GM21528 (cell line): ENCODE data around the gene WDR37.
"Not testable (repeated sequence)": the region's sequence is repeated elsewhere in the genome, so short reads cannot be mapped to it uniquely, and the experiment has no call there.

Experiments used
- ATAC-seq: cut with Tn5 transposase; IDR thresholded peaks from one replicate; pipeline ENCODE4 v1.9.1; 2021; ENCODE audit warnings: mild to moderate bottlenecking, moderate library complexity; ENCODE audit not compliant: unreplicated experiment, low FRiP score

WDR37 gene

DNA sequence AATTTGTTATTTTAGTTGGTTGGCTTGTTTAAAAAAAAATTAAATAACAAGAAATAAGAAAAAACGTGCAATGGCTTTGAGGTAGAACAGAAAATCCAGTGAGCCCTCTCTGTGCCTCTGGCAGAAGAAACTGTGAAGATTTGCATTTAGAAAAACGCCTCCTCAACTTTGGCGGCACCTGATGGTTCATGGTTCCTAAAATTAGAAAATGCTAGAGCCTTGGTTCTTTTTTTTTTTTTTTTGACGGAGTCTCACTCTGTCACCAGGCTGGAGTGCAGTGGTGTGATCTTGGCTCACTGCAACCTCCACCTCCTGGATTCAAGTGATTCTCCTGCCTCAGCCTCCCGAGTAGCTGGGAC lies 105.1 kb downstream of the WDR37 start:
- not testable (repeated sequence) for ATAC-seq

DNA sequence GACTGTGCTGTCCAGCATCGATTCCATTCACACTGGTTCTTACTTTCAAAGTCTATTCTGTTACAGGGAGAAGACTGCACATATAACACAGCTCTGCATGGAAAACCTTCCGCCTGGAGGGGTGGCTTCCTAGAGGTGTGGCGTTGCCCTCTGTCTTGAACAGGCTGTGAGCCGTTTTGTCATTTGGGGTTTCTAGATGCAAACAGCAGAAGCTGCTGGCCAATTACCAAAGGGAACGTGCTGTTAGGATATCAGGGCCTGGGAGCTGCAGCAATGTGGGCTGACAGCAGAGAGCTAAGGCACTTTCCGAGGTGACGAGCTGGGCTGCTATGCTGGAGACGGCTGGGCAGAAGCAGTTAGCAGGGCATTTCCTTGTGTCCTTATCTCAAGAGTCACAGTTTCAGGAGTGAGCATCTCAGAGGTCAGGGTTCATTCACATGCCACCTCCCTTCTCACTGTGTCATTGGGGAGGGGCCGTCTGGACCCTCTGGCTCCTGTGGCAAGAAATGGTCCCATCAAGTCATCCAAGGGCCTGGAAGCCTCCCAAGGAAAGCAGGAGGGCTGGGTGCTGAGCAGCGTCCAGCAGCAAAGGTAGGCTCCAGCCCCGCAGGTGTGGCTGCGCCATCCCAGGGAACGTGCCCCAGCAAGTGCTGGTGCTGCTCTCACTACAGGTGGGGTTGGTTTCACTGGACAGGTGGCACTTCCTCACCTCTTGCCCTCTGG lies 106.5 kb downstream of the WDR37 start:
- ATAC-seq, result no peak

DNA sequence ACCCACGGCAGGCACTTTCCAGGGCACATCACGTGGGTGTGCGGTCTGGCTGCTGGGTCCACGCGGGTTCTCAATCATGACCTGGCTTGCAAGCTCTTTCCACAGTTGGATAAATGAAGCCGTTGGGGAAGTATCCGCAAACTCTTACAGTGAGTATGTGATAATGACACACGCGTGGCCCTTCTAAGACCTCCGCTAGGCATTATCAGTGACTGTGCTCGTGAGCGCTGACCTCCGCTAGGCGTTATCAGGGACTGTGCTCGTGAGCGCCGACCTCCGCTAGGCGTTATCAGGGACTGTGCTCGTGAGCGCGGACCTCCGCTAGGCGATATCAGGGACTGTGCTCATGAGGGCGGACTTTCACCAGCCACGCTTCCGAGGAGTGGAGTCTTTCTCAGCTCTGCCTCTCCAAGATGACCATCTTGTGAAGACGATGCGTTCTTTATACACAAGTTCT lies 107.0 kb downstream of the WDR37 start:
- no peak for ATAC-seq

DNA sequence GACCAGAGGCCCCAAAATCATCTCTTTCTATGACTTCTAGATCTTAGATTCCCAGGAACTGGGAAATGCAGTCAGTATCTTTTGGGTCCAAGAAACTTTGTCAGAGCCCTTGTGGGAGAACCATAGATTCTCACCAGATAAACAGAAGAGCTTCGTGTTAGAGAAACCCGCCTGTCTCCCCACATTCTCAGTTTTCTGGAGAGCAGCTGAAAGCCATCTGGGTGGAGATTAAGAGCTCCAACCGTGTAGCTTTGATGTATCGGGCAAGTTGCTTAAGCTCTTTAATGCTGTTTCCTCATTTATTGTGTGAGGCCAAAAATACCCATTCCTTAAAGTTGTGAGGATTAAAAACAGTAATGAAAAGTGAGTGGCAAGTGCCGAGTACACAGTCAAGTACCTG lies 107.6 kb downstream of the WDR37 start:
- no peak for ATAC-seq

DNA sequence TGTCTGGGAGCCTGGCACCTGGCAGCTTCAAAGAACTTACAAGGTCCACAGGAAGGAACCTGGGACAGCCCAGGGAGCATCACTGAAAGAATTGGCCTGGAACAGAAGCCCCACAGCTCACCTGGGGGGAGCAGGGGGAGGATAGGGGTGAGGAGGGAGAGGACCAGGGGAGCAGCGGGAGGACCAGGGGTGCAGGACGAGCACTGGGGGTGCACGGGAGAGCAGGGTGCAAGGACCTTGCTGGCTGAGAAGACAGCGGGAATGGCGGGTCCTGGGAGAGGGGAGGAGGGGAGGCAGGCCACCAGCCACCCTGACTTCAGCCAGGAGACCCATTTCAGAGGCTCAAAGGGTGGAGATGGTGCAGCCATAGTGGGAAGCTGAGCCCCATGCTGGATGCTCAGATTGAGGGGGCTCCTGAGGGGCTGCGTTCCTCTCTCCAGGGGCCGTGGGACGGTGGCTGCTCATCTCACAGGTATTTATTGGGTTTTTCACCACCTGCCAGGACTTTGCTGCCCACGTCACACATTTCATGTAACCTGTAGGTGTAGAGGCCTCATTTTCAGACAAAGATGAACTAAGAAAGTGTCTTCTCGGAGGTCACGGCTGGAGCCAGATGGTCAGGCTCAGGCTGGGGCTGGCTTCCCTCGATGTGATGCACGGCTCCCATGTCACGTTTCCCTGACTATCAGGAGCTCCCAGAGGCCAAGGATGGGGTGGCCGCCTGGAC lies 110.1 kb downstream of the WDR37 start:
- ATAC-seq, result no peak

DNA sequence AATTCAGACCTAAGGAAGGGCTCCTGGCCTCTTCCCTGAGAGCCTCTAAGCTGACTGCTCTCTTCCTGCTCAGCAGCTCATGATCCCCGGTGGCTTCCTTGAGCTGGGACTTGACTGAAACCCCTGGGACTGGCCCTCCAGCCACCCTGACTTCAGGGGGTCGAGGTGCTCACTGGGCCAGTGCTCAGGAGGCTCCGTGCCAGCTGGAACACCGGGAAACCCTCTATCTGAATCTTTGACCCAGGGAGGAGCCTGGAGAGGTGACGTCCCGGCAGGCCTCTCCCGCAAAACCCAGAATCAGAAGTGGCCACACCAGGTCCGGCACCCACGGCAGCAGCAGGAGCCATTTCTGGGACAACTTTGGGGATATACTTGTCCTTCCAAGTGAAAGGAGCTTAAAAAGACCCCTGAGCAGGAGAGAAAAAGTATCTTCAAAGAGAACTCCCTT lies 110.7 kb downstream of the WDR37 start:
- no peak for ATAC-seq

DNA sequence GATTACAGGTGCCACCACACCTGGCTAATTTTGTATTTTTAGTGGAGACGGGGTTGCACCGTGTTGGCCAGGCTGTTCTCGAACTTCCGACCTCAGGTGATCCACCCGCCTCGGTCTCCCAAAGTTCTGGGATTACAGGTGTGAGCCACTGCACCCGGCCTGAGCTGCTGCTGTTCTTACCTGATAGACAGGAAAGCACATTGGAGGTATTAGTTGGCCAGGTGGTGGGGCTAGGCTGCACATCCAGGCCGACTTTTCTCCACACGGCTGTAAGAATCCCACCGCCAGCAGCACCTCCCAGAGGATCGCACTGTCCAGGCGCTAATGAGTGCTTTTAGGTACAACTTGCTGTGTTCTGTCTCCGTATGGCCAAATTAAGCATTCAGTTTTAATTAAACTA lies 112.6 kb downstream of the WDR37 start:
- ATAC-seq, result no peak

DNA sequence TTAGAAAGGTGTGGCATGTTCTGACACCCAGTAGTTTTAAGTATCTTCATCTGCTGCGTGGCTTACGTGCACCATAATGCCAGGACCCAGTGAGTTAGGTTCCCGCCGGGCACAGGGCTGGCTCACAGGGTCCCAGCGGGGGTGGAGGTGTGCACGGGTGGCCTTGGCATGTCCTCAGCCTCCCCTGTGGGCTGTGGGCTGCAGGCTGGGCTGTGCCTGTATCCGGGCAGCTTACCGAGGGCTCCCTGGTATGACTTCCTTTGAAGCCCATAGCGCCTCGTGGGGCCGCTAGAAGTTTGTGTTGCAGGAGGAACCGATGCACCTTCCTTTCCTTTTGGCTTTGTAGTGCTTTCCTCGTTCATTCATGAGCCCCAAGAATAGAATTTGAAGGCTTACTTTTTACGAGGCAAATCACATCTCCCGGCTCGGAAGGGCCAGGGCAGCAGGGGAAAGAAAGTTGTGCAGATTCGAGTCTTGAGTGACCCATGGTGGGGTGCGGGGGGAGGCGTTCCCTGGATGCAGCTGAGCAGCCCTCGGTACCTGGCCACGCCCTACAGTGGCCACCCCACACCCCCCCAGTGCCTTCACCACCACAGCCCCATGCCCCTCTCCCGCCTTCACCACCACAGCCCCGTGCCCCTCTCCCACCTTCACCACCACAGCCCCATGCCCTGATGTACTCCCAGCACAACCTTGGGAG lies 113.2 kb downstream of the WDR37 start:
- no peak for ATAC-seq

DNA sequence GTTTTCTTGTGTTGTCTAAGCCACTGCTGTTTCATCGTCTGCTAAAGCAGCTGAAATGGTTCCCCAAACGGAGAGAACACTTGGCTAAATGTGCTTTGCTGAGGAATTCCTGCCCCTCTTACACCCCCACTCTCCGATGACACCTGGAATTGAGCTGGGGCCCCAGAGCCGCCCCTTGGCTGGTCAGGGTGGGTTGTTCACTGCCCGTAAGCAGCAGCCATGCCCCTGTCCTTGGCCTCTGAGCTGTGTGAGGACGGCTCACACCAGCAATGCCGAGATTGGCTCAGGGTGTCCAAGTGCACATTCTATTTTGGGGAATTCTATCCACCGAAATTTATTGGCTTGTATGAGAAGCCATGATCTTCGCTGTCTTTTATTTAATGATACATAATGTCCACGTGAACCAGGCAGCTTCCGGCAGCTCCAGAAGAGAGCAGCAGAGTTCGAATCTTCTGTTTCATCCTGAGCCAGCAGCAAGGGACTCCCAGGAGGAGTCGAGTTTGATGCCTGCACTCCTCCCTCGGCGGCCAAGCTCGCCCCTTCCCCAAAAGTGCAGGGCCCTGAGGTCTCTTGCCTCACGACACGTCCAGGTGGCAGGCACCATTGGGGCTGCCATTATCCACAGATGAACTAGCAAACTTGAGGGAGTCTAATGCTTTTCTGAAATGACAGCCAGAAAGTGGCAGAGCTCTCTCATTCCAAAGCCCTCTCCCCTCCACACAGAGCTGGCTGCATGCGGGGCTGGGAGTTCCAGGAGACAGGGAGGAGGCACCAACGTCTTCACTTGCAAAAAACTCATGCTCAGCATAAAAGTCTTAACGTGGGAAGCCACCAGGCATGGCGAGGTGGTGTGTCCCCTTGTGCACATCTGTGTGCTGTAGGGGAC lies 114.0 kb downstream of the WDR37 start:
- ATAC-seq, result no peak

DNA sequence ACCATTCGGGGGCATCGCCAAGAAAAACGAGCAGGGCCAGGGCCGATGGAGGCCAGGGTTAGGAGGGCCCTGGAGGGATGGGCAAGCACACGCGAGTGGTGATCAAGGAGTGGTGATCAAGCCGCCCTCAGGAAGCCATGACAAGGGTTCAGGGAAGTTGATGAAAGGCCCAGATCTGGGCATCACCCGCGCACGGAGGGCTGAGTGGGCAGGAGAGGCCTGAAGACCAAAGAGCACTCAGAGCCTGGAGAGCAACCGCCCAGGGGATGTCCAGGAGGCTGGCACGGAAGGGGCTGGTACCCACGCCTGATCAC lies 114.6 kb downstream of the WDR37 start:
- no peak for ATAC-seq

DNA sequence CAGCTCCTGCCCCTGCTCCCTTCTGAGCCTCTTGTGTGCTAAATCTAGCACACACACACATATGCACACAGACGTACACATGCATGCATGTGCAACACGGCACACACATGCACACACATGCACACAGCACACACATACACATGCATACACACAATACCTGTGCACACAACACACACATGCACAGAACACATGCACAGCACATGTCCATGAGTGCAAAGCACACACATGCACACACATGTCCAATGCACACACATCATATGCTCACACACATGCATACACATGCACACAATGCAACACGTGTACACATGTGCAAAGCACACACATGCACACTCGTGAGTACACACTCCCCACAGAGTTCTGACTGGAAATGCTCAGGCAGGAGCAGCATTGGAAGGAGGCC lies 115.0 kb downstream of the WDR37 start:
- no peak for ATAC-seq

DNA sequence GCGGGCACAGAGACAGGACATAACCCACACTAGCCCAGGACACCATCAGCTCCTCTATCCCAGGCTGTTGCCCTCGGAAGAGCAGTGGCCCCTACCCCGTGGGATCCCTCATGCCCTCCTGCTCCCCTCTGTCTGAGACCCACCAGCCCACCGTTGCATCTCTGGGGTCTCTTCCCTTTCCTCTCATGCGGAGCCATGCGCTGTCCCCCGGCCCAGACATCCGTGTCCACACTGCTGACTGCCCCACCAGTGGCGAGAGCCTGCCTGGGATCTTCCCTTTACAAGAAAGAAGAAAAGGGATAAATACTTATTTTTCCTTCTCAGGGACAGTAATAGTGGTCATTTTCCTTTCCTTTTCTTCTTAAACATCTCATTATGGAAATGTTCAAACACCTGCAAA lies 115.4 kb downstream of the WDR37 start:
- no peak for ATAC-seq

DNA sequence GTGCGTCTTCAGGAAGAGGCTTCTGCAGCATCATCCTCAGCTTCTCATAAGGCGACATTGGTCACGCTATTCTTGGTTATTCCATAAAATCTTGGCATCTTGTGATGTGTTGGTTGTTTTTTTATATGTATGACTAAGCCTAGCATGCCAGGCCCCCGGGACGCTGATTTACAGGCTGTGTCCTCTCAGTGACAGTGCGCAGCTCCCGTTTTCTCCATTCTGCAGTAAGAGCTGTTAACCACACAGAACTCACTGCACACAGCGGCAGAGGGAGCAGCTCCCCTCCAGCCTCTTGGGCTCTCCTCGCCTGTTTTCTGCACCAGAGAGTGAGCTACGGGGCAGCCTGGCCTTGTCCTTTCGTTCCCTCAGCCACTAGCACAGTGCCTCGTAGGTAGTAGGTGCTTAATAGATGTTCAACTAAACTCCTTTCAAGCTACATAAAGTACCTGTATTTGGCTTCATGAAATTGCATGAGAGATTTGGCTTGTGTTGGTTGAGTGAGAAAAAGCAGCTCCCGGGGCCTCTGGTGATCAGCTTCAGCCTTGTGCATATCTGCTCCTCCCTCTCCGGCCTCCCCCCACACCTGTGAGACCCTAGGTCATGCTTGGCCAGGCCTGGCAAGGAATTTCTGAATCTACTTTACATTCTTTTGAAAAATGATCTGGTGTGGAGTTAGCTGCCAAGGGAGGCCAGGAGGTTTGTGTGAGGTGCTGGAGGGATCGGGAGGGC lies 116.2 kb downstream of the WDR37 start:
- no peak for ATAC-seq

DNA sequence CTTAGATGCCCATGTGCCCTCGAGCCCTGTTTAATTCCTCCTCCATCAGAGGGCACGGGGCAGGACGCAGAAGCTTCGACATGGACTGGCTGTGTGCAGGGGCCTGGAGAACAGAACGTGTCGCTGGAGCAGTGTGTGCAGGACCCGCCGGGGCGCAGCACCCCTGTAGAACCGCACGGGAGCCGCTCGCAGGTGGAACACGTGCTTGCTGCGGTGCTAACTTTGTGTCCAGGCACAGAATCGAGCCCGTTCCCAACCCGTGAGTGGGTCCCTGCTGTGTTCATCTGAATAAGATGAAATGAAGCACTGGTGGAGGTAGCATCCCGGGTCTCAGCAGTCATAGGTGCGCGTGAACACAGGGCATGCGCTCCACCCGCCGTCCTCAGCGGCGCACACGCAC lies 116.9 kb downstream of the WDR37 start:
- no peak for ATAC-seq

DNA sequence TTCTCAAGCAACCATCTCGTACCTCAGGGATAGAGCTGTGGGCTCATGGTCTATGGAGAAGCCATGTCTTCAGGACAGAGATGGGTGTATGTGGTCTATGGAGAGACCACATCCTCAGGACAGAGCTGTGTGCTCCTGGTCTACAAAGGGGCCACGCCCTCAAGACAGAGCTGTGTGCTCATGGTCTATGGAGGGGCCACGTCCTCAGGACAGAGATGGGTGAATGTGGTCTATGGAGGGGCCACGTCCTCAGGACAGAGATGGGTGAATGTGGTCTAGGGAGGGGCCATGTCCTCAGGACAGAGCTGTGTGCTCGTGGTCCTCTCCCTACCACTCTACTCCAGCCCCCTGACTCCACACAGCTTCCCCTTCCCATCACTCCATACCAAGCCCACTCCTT lies 117.8 kb downstream of the WDR37 start:
- no peak for ATAC-seq

DNA sequence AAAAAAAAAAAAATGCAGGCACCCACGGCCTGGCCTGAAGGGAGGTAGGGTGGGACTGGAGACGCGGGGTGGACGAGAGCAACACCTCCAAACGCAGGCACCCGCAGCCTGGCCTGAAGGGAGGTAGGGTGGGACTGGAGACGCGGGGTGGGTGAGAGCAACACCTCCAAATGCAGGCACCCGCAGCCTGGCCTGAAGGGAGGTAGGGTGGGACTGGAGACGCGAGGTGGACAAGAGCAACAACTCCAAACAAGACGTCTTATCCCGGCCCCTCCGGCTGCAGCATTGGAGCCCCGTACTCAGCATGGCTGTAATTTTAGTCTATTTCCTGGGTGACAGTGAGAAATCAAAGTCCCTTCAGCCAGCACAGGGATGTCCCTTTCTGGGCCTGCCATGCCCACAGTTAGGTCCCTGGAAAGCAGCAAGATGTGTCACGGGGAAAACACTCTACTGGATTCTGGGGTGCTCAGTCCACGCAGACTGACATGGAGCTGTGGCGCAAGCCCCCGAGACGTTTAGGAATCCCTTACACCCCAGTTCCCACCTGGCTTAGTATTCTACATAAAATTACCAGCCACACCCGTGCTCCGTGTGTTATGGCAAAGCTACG lies 119.9 kb downstream of the WDR37 start:
- no peak for ATAC-seq

DNA sequence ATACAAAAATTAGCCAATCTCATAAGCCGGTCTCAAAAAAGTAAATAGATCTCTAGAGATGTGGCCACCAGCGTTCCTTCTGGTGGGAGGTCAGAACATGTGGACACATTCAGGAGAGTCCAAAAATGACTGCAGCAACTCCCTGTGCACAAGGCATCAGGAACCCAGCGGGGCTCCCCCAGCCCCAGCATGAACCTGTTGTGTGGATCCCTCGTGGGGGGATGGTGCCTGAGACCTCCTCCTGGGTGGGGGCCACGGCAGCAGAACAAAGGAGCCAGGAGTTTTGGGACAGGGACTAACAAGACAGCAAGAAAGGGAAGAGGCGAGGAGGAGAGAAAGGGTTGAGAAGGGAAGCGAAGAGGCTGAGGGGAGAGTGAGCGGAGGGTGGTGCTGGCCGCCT lies 121.8 kb downstream of the WDR37 start:
- no peak for ATAC-seq

DNA sequence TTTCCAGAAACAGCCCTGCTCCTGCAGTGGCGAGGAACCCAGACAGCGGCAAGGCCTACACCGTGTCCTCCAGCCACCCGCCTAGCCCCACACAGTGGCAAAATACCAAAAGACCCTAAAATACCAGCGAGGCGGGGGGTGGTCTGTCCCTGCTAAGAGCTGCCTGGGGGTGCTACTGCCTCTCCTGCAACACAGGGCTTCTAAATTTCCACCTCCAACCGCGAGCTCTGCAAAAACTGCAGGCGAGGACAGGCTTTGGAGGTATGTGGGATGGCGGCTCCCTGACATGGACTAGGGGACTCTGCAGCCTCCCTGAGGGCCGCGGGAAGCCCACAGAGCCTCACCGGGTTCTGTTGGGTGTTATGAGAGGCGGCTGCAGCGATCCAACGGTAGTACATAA lies 122.3 kb downstream of the WDR37 start:
- ATAC-seq, result no peak

DNA sequence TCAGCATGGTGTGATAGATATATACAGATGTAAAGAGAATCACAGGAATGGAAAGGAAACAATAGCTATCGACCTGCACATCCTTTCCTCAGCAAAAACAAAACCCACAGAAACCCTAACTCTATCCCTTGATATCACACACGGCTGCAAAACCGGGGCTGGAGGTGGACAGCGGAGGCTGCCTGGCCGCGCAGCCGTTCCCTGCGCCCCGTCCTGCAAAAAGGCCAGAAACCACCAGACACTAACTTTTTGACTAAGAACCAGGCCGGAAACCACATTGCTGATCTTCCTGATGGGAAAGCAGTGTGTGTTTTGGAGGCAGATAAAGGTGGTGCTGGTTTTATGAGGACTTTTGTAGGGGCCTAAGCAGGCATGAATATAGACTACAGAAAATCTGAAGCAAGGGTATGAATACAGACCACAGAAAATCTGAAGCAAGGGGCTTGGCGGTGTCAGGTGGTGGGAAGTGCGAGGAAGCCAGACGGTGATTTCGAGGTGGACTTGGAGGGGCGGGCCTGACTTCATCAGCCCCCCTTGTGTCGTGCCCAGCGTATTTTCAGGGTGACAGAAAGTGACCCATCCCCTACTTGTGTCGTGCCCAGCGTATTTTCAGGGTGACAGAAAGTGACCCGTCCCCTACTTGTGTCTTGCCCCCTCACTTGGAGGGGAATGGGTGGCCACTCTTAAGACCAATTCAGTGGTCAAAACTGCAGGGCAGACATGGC lies 123.3 kb downstream of the WDR37 start:
- no peak for ATAC-seq
